WTC11 (cell line): ENCODE results near the gene ACOT6. TPM values are rescaled to one million over a fixed set of nuclear protein-coding genes. Genes with fewer than 3 reads are reported as not detected.

ENCODE experiments used
- ATAC-seq: fragments of 200-7000 bp; cut with Tn5 transposase; 2 replicates; pipeline ENCODE4 v1.10.0; 2021; ENCODE audit warnings: mild to moderate bottlenecking, moderate library complexity
- CTCF ChIA-PET: fragments of 300-600 bp; sonication (Branson Sonifier 250); formaldehyde crosslinking; loops from one replicate; lab custom pipeline; 2021; ENCODE audit warnings: antibody characterized with exemption; lab: Charles Lee
- POLR2A ChIA-PET: fragments of 350-600 bp; sonication (Branson Sonifier 250); formaldehyde crosslinking; loops from one replicate; lab custom pipeline; 2021; ENCODE audit warnings: antibody characterized with exemption; lab: Charles Lee
- DNase-seq: peaks from one replicate; pipeline ENCODE4 v3.0.0; 2021; ENCODE audit warnings: low spot score
- H3K27ac Mint-ChIP-seq: 2 replicates; pipeline ENCODE4 v1.8.0; 2021; ENCODE audit warnings: mixed read lengths
- H3K27me3 Mint-ChIP-seq: 2 replicates; pipeline ENCODE4 v1.8.0; 2021; ENCODE audit warnings: low read depth, mild to moderate bottlenecking, moderate library complexity, mixed read lengths
- H3K36me3 Mint-ChIP-seq: 2 replicates; pipeline ENCODE4 v1.8.0; 2021; ENCODE audit warnings: mixed read lengths
- H3K4me1 Mint-ChIP-seq: 2 replicates; pipeline ENCODE4 v1.8.0; 2022; ENCODE audit warnings: mixed read lengths
- H3K4me3 Mint-ChIP-seq: 2 replicates; pipeline ENCODE4 v1.8.0; 2021; ENCODE audit warnings: mild to moderate bottlenecking, moderate library complexity, mixed read lengths
- H3K9me3 Mint-ChIP-seq: 2 replicates; pipeline ENCODE4 v1.8.0; 2021; ENCODE audit warnings: mixed read lengths
- AFF4 ChIP-seq: sonication (generic); formaldehyde crosslinking; IDR thresholded peaks from 2 replicates; pipeline ENCODE4 v1.8.1; 2023; ENCODE audit warnings: mild to moderate bottlenecking, missing genetic modification reagents, borderline replicate concordance
- ATF1 ChIP-seq: sonication (generic); formaldehyde crosslinking; IDR thresholded peaks from 2 replicates; pipeline ENCODE4 v1.8.1; 2023; ENCODE audit warnings: mild to moderate bottlenecking, moderate library complexity, missing genetic modification reagents
- ATF3 ChIP-seq: sonication (generic); formaldehyde crosslinking; conservative IDR thresholded peaks from 2 replicates; pipeline ENCODE4 v1.8.1; 2022; ENCODE audit warnings: mild to moderate bottlenecking, missing genetic modification reagents
- ATF6 ChIP-seq: sonication (generic); formaldehyde crosslinking; IDR thresholded peaks from 2 replicates; pipeline ENCODE4 v1.8.1; 2023; ENCODE audit warnings: mild to moderate bottlenecking, missing genetic modification reagents
- CREM ChIP-seq: sonication (generic); formaldehyde crosslinking; IDR thresholded peaks from 2 replicates; pipeline ENCODE4 v1.8.1; 2022; ENCODE audit warnings: mild to moderate bottlenecking, missing genetic modification reagents, moderate library complexity
- CTCF ChIP-seq: fragments of 200-600 bp; IDR thresholded peaks from 2 replicates; pipeline ENCODE4 v1.8.0; 2022; ENCODE audit warnings: antibody characterized with exemption
- E2F5 ChIP-seq: sonication (generic); formaldehyde crosslinking; IDR thresholded peaks from 2 replicates; pipeline ENCODE4 v1.8.1; 2022; ENCODE audit warnings: mild to moderate bottlenecking, moderate library complexity, missing genetic modification reagents
- FOXK1 ChIP-seq: sonication (generic); formaldehyde crosslinking; IDR thresholded peaks from 2 replicates; pipeline ENCODE4 v1.8.0; 2022; ENCODE audit warnings: mild to moderate bottlenecking, moderate library complexity, missing genetic modification reagents
- HMGA2 ChIP-seq: fragments of 250-450 bp; sonication (Bioruptor Pico); IDR thresholded peaks from 2 replicates; pipeline ENCODE4 v1.4.0; 2021; ENCODE audit warnings: mild to moderate bottlenecking, moderate library complexity
- IRF2 ChIP-seq: sonication (generic); formaldehyde crosslinking; IDR thresholded peaks from 2 replicates; pipeline ENCODE4 v1.8.0; 2022; ENCODE audit warnings: low read depth, missing genetic modification reagents, borderline replicate concordance
- MLX ChIP-seq: sonication (generic); formaldehyde crosslinking; IDR thresholded peaks from 2 replicates; pipeline ENCODE4 v1.8.1; 2023; ENCODE audit warnings: mild to moderate bottlenecking, missing genetic modification reagents, moderate library complexity
- NFATC4 ChIP-seq: fragments of 250-450 bp; sonication (Bioruptor Pico); IDR thresholded peaks from 2 replicates; pipeline ENCODE4 v1.9.0; 2021; ENCODE audit warnings: mild to moderate bottlenecking
- TEAD4 ChIP-seq: sonication (generic); formaldehyde crosslinking; IDR thresholded peaks from 2 replicates; pipeline ENCODE4 v1.8.0; 2022; ENCODE audit warnings: mild to moderate bottlenecking, missing genetic modification reagents
- ZNF317 ChIP-seq: sonication (generic); formaldehyde crosslinking; IDR thresholded peaks from 2 replicates; pipeline ENCODE4 v1.8.1; 2023; ENCODE audit warnings: low read depth, mild to moderate bottlenecking, moderate library complexity, missing genetic modification reagents, borderline replicate concordance
- ZNF532 ChIP-seq: fragments of 250-450 bp; sonication (Bioruptor Pico); IDR thresholded peaks from 2 replicates; pipeline ENCODE4 v1.9.0; 2021; ENCODE audit warnings: mild to moderate bottlenecking, borderline replicate concordance
- ZNF671 ChIP-seq: fragments of 250-450 bp; sonication (Bioruptor Pico); IDR thresholded peaks from 2 replicates; pipeline ENCODE4 v1.8.0; 2021; ENCODE audit warnings: mild to moderate bottlenecking
- total RNA-seq: library from RNA; stranded (reverse); gene quantifications from 3 replicates; pipeline ENCODE4 v1.2.3, GENCODE V29; 2021

Gene ACOT6
- total RNA-seq, 1 experiment from 2014 or later = 0.13 TPM

- Mint-ChIP-seq H3K36me3 (peaks cover 4% of the 10 kb centered on the region), H3K4me1 (peaks cover 10% of the 10 kb centered on the region), H3K27me3 (peaks cover 19% of the 10 kb centered on the region), H3K4me3 (no peak overlapping the region), H3K27ac (no peak overlapping the region), H3K9me3 (peaks cover 5% of the 10 kb centered on the region; the same call in 1 of the 2 replicates)
- CTCF ChIA-PET = interaction anchor here (0.6 kb wide), 1 partner anchor 40 kb away, joined by 4 read pairs; no protein-coding TSS in a partner anchor
- DNase-seq (no peak), ATAC-seq (no peak)
- POLR2A ChIA-PET = no interaction called here
- TF ChIP-seq ATF6 (CRISPR knock-in tag) (no peak), IRF2 (CRISPR knock-in tag) (no peak), ATF3 (no peak), TEAD4 (CRISPR knock-in tag) (no peak), NFATC4 (CRISPR knock-in tag) (no peak), HMGA2 (no peak)
Measured at GRCh38 chr14:73619524-73619923, 7.2 kb downstream of the ACOT6 start.

- POLR2A ChIA-PET = no interaction called here
- Mint-ChIP-seq H3K27ac (no peak overlapping the region), H3K4me3 (no peak overlapping the region), H3K27me3 (peaks cover 14% of the 10 kb centered on the region), H3K36me3 (peaks cover 5% of the 10 kb centered on the region), H3K9me3 (peaks cover 7% of the 10 kb centered on the region; the same call in 1 of the 2 replicates), H3K4me1 (peaks cover 10% of the 10 kb centered on the region)
- ATAC-seq = no peak
- no peak for DNase-seq
- CTCF ChIA-PET = no interaction called here
- TF ChIP-seq ZNF317 (CRISPR knock-in tag) (no peak), AFF4 (CRISPR knock-in tag) (no peak), E2F5 (CRISPR knock-in tag) (no peak), MLX (CRISPR knock-in tag) (no peak), ZNF671 (CRISPR knock-in tag) (no peak), ATF1 (CRISPR knock-in tag) (no peak), CTCF (no peak), ZNF532 (CRISPR knock-in tag) (no peak), FOXK1 (no peak), CREM (CRISPR knock-in tag) (no peak)
Measured at GRCh38 chr14:73620268-73620667, 8.0 kb downstream of the ACOT6 start.
